Natural killer cell (primary cell): ENCODE data around the gene CAMK2D. TPM values are rescaled to one million over a fixed set of nuclear protein-coding genes. Genes with fewer than 3 reads are reported as not detected.

Source experiments
- ATAC-seq, 3 donors: fragments of 150-1000 bp in 2 of 3; fragments of 200-7000 bp in 1 of 3; cut with Tn5 transposase; 1 replicate in 1 of 3; 2 replicates in 2 of 3; pipeline ENCODE4 v1.10.0; 2021; ENCODE audit warnings: mild to moderate bottlenecking in 2 of 3, moderate library complexity in 2 of 3
- DNase-seq, 2 donors: peaks; one replicate each; pipeline versions ENCODE4 v3.0.0 to v3.0.0-alpha.2; 2013 to 2021; ENCODE audit warnings: mixed read lengths in 1 of 2
- H3K27ac ChIP-seq: one replicate; pipeline ENCODE4 v1.5.1; 2013; ENCODE audit warnings: mild to moderate bottlenecking, low read length
- H3K27me3 ChIP-seq: one replicate; pipeline ENCODE4 v1.6.1; 2013; ENCODE audit warnings: low read length; ENCODE audit not compliant: control insufficient read depth, insufficient read depth
- H3K36me3 ChIP-seq: one replicate; pipeline ENCODE4 v1.6.1; 2013; ENCODE audit warnings: low read length; ENCODE audit not compliant: control insufficient read depth, insufficient read depth
- H3K4me1 ChIP-seq: one replicate; pipeline ENCODE4 v1.6.1; 2013; ENCODE audit warnings: low read length; ENCODE audit not compliant: control insufficient read depth, insufficient read depth
- H3K4me3 ChIP-seq: one replicate; pipeline ENCODE4 v1.5.1; 2013; ENCODE audit warnings: low read length
- H3K9me3 ChIP-seq: one replicate; pipeline ENCODE4 v1.6.1; 2013; ENCODE audit warnings: low read length; ENCODE audit not compliant: control insufficient read depth, insufficient read depth
- H3K27ac Mint-ChIP-seq, 2 donors: one replicate each; pipeline ENCODE4 v1.8.0; 2022; ENCODE audit warnings: mild to moderate bottlenecking in 2 of 2, mixed read lengths in 2 of 2, moderate library complexity in 1 of 2
- H3K27me3 Mint-ChIP-seq, 2 donors: one replicate each; pipeline ENCODE4 v1.8.0; 2022; ENCODE audit warnings: low read depth in 2 of 2, mixed read lengths in 2 of 2
- H3K36me3 Mint-ChIP-seq: one replicate; pipeline ENCODE4 v1.8.0; 2022; ENCODE audit warnings: mixed read lengths
- H3K4me1 Mint-ChIP-seq, 2 donors: one replicate each; pipeline ENCODE4 v1.8.0; 2022; ENCODE audit warnings: mixed read lengths in 2 of 2
- H3K4me3 Mint-ChIP-seq: one replicate; pipeline ENCODE4 v1.8.0; 2022; ENCODE audit warnings: mild to moderate bottlenecking, moderate library complexity, mixed read lengths
- H3K9me3 Mint-ChIP-seq, 2 donors: one replicate each; pipeline ENCODE4 v1.8.0; 2022; ENCODE audit warnings: mixed read lengths in 2 of 2
- WGBS: methylation state at CpG from one replicate; pipeline ENCODE4 v1.1.7; 2013; ENCODE audit warnings: missing lambda C conversion rate; ENCODE audit not compliant: insufficient coverage; 5-methylcytosine and 5-hydroxymethylcytosine counted together
- intact Hi-C: fragments of 100-400 bp; cut with micrococcal nuclease; formaldehyde crosslinking; loops from one replicate; pipeline ENCODE4 v1.14.2; 2022
- total RNA-seq, 4 donors: library from RNA; stranded (reverse); fragments of 120-200 nt in 1 of 4; gene quantifications; one replicate each; pipeline versions ENCODE4 v1.2.3 to v1.2.4, GENCODE V29; 2013 to 2022
- TF ChIP-seq, protein P1 (sequence below): fragments of 200-600 bp; IDR thresholded peaks from one replicate; pipeline ENCODE4 v1.8.0; 2022; ENCODE audit warnings: antibody characterized with exemption

Gene CAMK2D
- total RNA-seq, 3 donors from 2014 or later (not counting 1 experiment from before 2014, with no cell fraction given) = 31.6 to 40.1 (median 34.5) TPM

DNA sequence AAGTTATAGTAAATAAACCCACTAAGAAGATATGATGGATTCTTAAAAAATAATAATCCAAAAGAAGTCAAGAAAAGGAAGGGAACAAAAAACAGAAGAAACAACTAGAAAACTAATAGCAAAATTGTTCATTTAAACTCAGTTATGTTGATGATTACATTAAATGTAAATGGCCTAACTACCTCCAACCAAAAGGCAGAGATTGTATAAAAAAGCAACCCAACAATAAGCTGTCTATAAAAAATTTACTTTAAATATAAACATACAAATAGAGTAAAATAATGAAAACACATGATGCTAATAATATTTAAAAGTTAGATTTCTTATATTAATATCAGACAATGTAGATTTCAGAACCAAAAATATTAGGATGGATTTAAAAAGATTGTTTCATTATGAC lies 340.6 kb downstream of the CAMK2D start:
- Histone ChIP-seq H3K27ac (no peak overlapping the region), H3K4me1 (no peaks in the 10 kb centered on the region), H3K9me3 (no peaks in the 10 kb centered on the region), H3K4me3 (no peak overlapping the region), H3K27me3 (no peaks in the 10 kb centered on the region), H3K36me3 (no peaks in the 10 kb centered on the region)
- Mint-ChIP-seq H3K4me1 (no peaks in the 10 kb centered on the region), H3K36me3 (peaks cover 19% of the 10 kb centered on the region), H3K27me3 (peaks cover 8 to 25% of the 10 kb centered on the region in 2 donors), H3K4me3 (no peak overlapping the region), H3K9me3 (peaks cover 2 to 5% of the 10 kb centered on the region in 2 donors), H3K27ac (no peak overlapping the region)
- ATAC-seq = no peak
- intact Hi-C loops = no loop called here
- no peak for DNase-seq
- TF ChIP-seq, protein P1, sequence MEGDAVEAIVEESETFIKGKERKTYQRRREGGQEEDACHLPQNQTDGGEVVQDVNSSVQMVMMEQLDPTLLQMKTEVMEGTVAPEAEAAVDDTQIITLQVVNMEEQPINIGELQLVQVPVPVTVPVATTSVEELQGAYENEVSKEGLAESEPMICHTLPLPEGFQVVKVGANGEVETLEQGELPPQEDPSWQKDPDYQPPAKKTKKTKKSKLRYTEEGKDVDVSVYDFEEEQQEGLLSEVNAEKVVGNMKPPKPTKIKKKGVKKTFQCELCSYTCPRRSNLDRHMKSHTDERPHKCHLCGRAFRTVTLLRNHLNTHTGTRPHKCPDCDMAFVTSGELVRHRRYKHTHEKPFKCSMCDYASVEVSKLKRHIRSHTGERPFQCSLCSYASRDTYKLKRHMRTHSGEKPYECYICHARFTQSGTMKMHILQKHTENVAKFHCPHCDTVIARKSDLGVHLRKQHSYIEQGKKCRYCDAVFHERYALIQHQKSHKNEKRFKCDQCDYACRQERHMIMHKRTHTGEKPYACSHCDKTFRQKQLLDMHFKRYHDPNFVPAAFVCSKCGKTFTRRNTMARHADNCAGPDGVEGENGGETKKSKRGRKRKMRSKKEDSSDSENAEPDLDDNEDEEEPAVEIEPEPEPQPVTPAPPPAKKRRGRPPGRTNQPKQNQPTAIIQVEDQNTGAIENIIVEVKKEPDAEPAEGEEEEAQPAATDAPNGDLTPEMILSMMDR = no peak

DNA sequence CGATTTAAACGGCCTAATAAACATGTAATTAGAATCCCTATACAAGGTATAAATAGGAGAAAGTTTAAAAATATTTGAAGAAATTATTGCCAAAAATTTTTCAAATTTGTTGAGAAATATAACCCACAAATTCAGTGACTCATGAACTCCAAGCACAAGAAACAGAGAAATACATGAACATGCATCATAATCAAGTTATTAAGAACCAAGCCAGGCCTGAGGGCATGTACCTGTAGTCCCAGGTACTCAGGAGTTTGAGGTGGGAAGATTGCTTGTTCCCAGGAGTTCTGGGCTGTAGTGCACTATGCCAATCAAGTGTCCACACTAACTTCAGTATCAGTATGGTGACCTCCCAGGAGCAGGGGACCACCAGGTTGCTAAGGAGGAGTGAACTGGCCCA lies 341.9 kb downstream of the CAMK2D start:
- Histone ChIP-seq H3K4me1 (no peaks in the 10 kb centered on the region), H3K4me3 (no peak overlapping the region), H3K9me3 (no peaks in the 10 kb centered on the region), H3K27me3 (no peaks in the 10 kb centered on the region), H3K36me3 (no peaks in the 10 kb centered on the region), H3K27ac (no peak overlapping the region)
- Mint-ChIP-seq H3K36me3 (peaks cover 19% of the 10 kb centered on the region), H3K9me3 (peaks cover 2 to 5% of the 10 kb centered on the region in 2 donors), H3K27ac (no peak overlapping the region), H3K4me1 (no peaks in the 10 kb centered on the region), H3K4me3 (no peak overlapping the region), H3K27me3 (peaks cover 15 to 25% of the 10 kb centered on the region in 2 donors)
- no peak for ATAC-seq
- DNase-seq = no peak
- no CpG with 5 or more reads among the region's 2 CpGs for WGBS
- intact Hi-C loops = no loop called here
- TF ChIP-seq, protein P1 = no peak

DNA sequence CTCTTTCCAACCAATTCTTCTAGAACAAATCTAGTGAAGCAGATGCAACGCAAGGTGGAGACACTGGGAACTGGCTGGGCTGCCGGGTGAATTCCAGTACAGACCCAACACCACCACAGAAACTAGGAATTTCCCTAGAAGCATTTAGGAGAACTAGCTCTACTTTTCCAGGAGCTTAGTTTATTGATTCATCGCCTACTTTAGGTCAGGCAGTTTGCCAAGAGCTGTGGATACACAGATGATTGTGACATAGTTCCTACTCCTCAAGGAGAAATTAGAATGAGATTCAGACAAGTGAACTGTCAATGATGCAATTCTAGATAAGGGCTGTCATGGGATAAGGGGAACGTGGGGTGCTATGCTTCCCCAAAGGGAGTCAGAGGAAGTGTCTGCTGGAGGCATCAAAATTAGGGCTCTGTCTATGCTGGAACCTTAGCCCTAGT lies 350.0 kb downstream of the CAMK2D start:
- Mint-ChIP-seq H3K4me1 (no peaks in the 10 kb centered on the region), H3K27me3 (peaks cover 13 to 19% of the 10 kb centered on the region in 2 donors), H3K9me3 (no peaks in the 10 kb centered on the region), H3K36me3 (no peaks in the 10 kb centered on the region), H3K27ac (no peak overlapping the region), H3K4me3 (no peak overlapping the region)
- TF ChIP-seq, protein P1 = no peak
- ATAC-seq = no peak
- no peak for DNase-seq
- Histone ChIP-seq H3K27me3 (no peaks in the 10 kb centered on the region), H3K4me3 (no peak overlapping the region), H3K9me3 (no peaks in the 10 kb centered on the region), H3K27ac (no peak overlapping the region), H3K36me3 (no peaks in the 10 kb centered on the region), H3K4me1 (no peaks in the 10 kb centered on the region)
- 70% methylated on average over 4 of the region's 4 CpGs for WGBS
- intact Hi-C loops = no loop called here

DNA sequence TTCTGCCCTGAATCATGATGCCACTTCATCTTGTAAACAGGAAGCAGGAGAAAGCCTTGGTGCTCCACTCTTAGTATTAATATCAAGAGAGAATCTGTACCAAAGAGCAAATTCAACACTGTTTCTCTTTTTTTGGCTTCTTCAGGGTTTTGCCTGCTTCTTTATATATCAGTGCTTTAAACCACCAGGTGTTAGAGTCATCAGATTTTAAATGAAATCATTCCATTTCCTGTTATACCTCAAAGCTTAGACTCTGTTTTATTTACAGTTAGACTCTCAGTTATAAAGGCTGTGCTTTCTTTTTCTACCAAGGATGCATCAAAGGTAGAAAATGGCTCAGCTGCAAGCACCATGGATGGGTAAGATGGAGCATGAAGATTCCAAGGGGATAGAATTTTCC lies 350.9 kb downstream of the CAMK2D start:
- H3K4me3 Mint-ChIP-seq = no peak overlapping the region
- no peak for DNase-seq
- no peak overlapping the region for H3K4me3 ChIP-seq
- no peak overlapping the region for H3K27ac ChIP-seq
- no peaks in the 10 kb centered on the region for H3K9me3 ChIP-seq
- H3K27ac Mint-ChIP-seq = no peak overlapping the region
- H3K4me1 ChIP-seq = no peaks in the 10 kb centered on the region
- H3K9me3 Mint-ChIP-seq = no peaks in the 10 kb centered on the region
- H3K36me3 Mint-ChIP-seq = no peaks in the 10 kb centered on the region
- peaks cover 19 to 20% of the 10 kb centered on the region in 2 donors for H3K27me3 Mint-ChIP-seq
- TF ChIP-seq, protein P1 = no peak
- no peaks in the 10 kb centered on the region for H3K4me1 Mint-ChIP-seq
- intact Hi-C loops = no loop called here
- ATAC-seq = no peak
- no peaks in the 10 kb centered on the region for H3K27me3 ChIP-seq
- no peaks in the 10 kb centered on the region for H3K36me3 ChIP-seq
